ENCODE results near the gene MSANTD1. TPM values are rescaled to one million over a fixed set of nuclear protein-coding genes. Genes with fewer than 3 reads are reported as not detected.

MSANTD1 gene
- total and polyA plus RNA-seq, 3 donors from 2014 or later: 3.6 to 10.3 (median 10.1) TPM

DNA sequence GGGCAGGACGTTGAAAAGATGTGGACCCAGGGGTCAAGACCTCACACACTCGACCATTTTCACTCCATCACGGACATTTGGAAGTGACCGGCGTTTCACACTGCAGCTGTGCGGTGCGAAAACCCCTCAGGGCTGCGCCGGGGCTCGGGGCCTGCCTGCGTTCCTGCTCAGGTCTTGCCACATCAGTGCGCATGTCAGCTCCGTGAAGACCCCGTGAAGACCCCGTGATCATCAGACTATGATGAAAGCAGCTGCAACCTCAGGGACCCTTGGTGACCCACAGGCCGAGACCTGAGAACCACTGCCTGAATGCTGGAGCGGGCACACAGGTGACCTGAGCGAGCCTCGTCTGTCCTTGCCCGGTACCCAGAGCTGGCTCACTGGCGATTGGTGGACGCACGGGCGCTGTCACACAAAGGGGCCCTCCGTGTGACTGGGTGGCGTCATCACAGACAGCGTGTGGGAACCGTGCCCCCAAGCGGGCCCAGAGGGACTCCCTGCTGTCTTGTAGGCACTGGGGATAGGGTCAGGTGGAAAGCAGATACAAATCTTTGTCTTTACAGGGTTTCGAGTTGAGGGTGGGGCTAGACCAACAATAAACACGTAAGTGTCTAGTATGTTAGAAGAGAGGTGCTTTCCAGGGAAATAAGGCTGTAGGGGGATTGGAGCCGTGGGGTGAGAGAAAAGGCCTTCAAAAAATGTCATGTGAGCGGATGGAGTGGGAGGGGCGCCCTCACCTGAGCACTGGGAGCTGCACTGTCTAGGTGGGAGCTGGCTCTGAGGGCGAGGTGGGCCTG is 12.7 kb downstream of the MSANTD1 start:
- no peaks in the 10 kb centered on the region for H3K9me3 ChIP-seq
- no peaks in the 10 kb centered on the region for H3K36me3 ChIP-seq (ENCODE audit: low read depth, missing control alignments)
- DNase-seq: no peak
- no peak overlapping the region for H3K27ac ChIP-seq
- no peaks in the 10 kb centered on the region for H3K4me1 ChIP-seq
- intact Hi-C loops (cut with DNase I; ENCODE audit: low total_unique reads): no loop called here
- TF ChIP-seq, protein P1, sequence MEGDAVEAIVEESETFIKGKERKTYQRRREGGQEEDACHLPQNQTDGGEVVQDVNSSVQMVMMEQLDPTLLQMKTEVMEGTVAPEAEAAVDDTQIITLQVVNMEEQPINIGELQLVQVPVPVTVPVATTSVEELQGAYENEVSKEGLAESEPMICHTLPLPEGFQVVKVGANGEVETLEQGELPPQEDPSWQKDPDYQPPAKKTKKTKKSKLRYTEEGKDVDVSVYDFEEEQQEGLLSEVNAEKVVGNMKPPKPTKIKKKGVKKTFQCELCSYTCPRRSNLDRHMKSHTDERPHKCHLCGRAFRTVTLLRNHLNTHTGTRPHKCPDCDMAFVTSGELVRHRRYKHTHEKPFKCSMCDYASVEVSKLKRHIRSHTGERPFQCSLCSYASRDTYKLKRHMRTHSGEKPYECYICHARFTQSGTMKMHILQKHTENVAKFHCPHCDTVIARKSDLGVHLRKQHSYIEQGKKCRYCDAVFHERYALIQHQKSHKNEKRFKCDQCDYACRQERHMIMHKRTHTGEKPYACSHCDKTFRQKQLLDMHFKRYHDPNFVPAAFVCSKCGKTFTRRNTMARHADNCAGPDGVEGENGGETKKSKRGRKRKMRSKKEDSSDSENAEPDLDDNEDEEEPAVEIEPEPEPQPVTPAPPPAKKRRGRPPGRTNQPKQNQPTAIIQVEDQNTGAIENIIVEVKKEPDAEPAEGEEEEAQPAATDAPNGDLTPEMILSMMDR (IDR thresholded peaks at IDR 0.05): no peak
- 88% methylated on average over 8 to 31 of the region's 35 CpGs for WGBS, 2 donors
- H3K4me3 ChIP-seq: no peak overlapping the region
- H3K27me3 ChIP-seq: no peaks in the 10 kb centered on the region

DNA sequence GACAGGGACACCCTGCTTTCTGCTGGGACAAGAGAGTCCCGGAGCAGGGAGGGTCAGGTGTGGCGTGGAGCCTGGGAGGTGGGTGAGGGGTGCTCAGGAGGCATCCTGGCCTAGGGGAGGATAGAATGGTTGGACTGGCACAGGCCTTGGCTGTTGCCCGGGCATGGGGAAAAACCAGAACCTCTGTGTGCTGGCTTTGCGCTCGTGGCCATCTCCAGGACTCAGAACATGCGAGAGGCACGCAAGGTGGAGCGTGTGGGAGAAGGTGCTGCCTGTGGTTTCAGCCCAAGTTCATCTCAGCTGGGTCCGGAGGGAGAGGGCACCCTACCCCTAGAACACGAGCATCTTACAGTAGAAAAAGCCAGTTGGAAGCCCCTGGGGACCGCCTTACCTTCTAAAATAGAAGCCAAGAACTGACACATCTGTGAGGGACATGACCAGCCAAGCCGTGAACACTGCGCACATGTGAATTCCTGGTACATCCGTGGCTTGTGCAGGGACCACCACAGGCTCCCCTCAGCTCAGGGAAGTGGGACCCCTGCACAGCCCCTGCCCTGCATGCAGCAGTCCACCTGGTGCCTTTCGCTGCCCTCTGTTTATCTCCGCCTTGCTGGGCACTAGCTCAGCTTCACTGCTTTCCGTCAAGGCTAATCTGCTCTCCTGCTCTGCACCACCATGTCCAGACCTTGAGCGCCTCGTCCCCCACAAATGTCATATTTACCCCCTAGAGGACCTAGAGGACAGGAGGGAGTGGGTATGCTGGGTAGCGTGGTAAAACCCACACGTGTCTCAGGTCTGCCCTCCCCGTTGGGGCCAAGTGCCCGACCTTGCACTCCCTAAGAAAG is 13.5 kb downstream of the MSANTD1 start:
- DNase-seq: no peak
- no peaks in the 10 kb centered on the region for H3K36me3 ChIP-seq (ENCODE audit: low read depth, missing control alignments)
- H3K4me1 ChIP-seq: no peaks in the 10 kb centered on the region
- H3K27me3 ChIP-seq: no peaks in the 10 kb centered on the region
- intact Hi-C loops (cut with DNase I; ENCODE audit: low total_unique reads): no loop called here
- no peaks in the 10 kb centered on the region for H3K9me3 ChIP-seq
- 88 to 91% methylated on average over 21 to 23 of the region's 23 CpGs for WGBS, 2 donors
- no peak for TF ChIP-seq POLR2A (IDR thresholded peaks at IDR 0.05)
- TF ChIP-seq, protein P1 (IDR thresholded peaks at IDR 0.05): no peak
- H3K27ac ChIP-seq: no peak overlapping the region
- H3K4me3 ChIP-seq: no peak overlapping the region

DNA sequence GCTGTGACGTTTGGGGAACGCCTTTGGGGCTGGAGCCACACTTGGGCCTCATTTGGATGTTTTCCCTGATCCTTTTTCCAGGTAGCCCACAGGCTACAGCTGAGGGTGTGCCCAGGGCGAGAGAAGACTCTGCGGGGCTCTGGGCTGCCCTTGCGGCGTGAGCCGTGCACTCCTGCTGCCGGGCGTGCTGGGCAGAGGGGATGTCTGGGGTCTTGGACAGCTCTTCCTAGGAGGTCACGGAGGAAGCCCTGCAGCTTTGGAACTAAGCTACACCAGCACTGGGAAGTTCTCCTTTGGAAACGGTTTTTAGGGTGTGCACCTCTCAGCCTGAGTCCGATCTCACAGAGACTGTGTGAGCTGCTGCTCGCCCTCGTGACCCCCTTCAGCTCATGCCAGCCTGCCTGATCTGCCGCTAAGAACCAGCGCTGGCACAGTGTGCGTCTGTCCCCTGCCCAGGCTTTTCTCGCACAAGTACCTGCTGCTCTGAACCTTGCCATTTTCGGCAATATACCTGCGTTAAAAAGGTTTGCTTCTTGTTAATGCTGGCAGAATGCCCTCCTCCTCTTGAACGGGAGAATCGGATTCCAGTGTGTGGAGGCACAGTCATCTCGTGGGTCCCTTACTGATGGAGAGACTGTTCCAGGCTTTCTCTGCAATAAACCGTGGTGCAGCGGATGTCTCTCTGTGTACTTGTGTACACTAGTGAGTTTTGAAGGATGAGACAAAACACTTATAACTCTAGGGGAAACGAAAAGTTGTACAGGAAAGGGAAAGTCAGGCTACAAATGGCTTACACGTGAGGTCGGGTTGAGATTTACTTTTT is 14.3 kb downstream of the MSANTD1 start:
- no peaks in the 10 kb centered on the region for H3K9me3 ChIP-seq
- no peak for DNase-seq
- H3K27me3 ChIP-seq: no peaks in the 10 kb centered on the region
- H3K4me3 ChIP-seq: no peak overlapping the region
- no peak overlapping the region for H3K27ac ChIP-seq
- H3K36me3 ChIP-seq (ENCODE audit: low read depth, missing control alignments): no peaks in the 10 kb centered on the region
- WGBS, 2 donors: 82 to 88% methylated on average over 28 of the region's 28 CpGs
- H3K4me1 ChIP-seq: no peaks in the 10 kb centered on the region
- TF ChIP-seq, protein P1 (IDR thresholded peaks at IDR 0.05): no peak
- no peak for TF ChIP-seq POLR2A (IDR thresholded peaks at IDR 0.05)
- intact Hi-C loops (cut with DNase I; ENCODE audit: low total_unique reads): no loop called here

DNA sequence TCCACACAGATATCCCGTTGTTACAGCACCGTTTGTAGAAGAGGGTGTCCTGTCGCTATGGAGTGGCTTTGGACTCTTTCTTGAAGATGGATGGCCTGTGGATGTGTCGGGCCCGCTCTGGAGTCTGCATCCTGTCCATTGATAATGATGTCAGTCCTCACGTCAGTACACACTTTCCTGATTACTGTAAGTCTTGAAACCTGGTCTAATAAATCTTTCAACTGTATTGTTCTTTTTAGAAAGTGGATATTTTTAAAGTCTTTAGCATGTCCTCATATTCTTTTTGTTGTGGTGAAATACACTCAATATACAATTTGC is 14.9 kb downstream of the MSANTD1 start:
- intact Hi-C loops (cut with DNase I; ENCODE audit: low total_unique reads): no loop called here

More for the DNA sequence above, 14.9 kb downstream of the MSANTD1 start:
- H3K4me3 ChIP-seq: no peak overlapping the region
- no peak for DNase-seq
- H3K27ac ChIP-seq: no peak overlapping the region
- no peaks in the 10 kb centered on the region for H3K36me3 ChIP-seq (ENCODE audit: low read depth, missing control alignments)
- H3K4me1 ChIP-seq: no peaks in the 10 kb centered on the region
- no peak for TF ChIP-seq POLR2A (IDR thresholded peaks at IDR 0.05)
- TF ChIP-seq, protein P1 (IDR thresholded peaks at IDR 0.05): no peak
- H3K9me3 ChIP-seq: no peaks in the 10 kb centered on the region
- H3K27me3 ChIP-seq: no peaks in the 10 kb centered on the region
- WGBS, 2 donors: 67 to 85% methylated on average over 6 of the region's 6 CpGs
